Astrocyte (in vitro differentiated cells and primary cell): ENCODE results near the gene ARHGAP25. TPM values are rescaled to one million over a fixed set of nuclear protein-coding genes. Genes with fewer than 3 reads are reported as not detected.
A peak's percentile ranks its signal among the peaks of the same experiment; 100 is the strongest.

Source experiments
- DNase-seq: peaks from one replicate; pipeline ENCODE4 v3.0.0-alpha.2; 2010; ENCODE audit warnings: low read depth
- FAIRE-seq: peaks from 2 replicates; lab custom pipeline; 2011; peaks lifted over from hg19 to GRCh38; lab: Jason Lieb, UNC
- H2AFZ ChIP-seq: 2 replicates; pipeline ENCODE4 v1.6.0; 2012; ENCODE audit warnings: low read depth, low read length, inconsistent platforms
- H3K27ac ChIP-seq: 2 replicates; pipeline ENCODE4 v1.5.1; 2011; ENCODE audit warnings: low read depth, low read length, inconsistent platforms
- H3K27me3 ChIP-seq: 2 replicates; pipeline ENCODE4 v1.6.0; 2011; ENCODE audit warnings: low read length, inconsistent platforms; ENCODE audit not compliant: insufficient read depth
- H3K36me3 ChIP-seq: 2 replicates; pipeline ENCODE4 v1.5.1; 2011; ENCODE audit warnings: low read length, inconsistent platforms; ENCODE audit not compliant: insufficient read depth
- H3K4me1 ChIP-seq: 2 replicates; pipeline ENCODE4 v1.5.1; 2011; ENCODE audit warnings: low read length, inconsistent platforms; ENCODE audit not compliant: insufficient read depth
- H3K4me2 ChIP-seq: 2 replicates; pipeline ENCODE4 v1.6.0; 2012; ENCODE audit warnings: low read length, inconsistent platforms
- H3K4me3 ChIP-seq: 2 replicates; pipeline ENCODE4 v1.5.1; 2011; ENCODE audit warnings: low read depth, mild to moderate bottlenecking, low read length, inconsistent platforms; ENCODE audit not compliant: insufficient read depth
- H3K79me2 ChIP-seq: 2 replicates; pipeline ENCODE4 v1.6.0; 2012; ENCODE audit warnings: mild to moderate bottlenecking, low read length, inconsistent platforms; ENCODE audit not compliant: insufficient read depth
- H3K9ac ChIP-seq: 2 replicates; pipeline ENCODE4 v1.6.0; 2012; ENCODE audit warnings: mild to moderate bottlenecking, low read length, inconsistent platforms
- H3K9me3 ChIP-seq: 2 replicates; pipeline ENCODE4 v1.5.1; 2012; ENCODE audit warnings: low read depth, mild to moderate bottlenecking, low read length, inconsistent platforms; ENCODE audit not compliant: insufficient read depth
- H4K20me1 ChIP-seq: 2 replicates; pipeline ENCODE4 v1.6.0; 2012; ENCODE audit warnings: low read length, inconsistent platforms; ENCODE audit not compliant: insufficient read depth
- H3K27ac Mint-ChIP-seq: one replicate; pipeline ENCODE4 v1.8.0; 2021; ENCODE audit warnings: mild to moderate bottlenecking, mixed read lengths; ENCODE audit not compliant: unreplicated experiment
- H3K27me3 Mint-ChIP-seq: one replicate; pipeline ENCODE4 v1.8.0; 2021; ENCODE audit warnings: low read depth, mixed read lengths; ENCODE audit not compliant: unreplicated experiment
- H3K36me3 Mint-ChIP-seq: one replicate; pipeline ENCODE4 v1.8.0; 2021; ENCODE audit warnings: low read depth, mixed read lengths; ENCODE audit not compliant: unreplicated experiment
- H3K4me1 Mint-ChIP-seq: one replicate; pipeline ENCODE4 v1.8.0; 2021; ENCODE audit warnings: low read depth, mixed read lengths; ENCODE audit not compliant: unreplicated experiment
- H3K4me3 Mint-ChIP-seq: one replicate; pipeline ENCODE4 v1.8.0; 2021; ENCODE audit warnings: mild to moderate bottlenecking, moderate library complexity, mixed read lengths; ENCODE audit not compliant: unreplicated experiment
- H3K9me3 Mint-ChIP-seq: one replicate; pipeline ENCODE4 v1.8.0; 2021; ENCODE audit warnings: mild to moderate bottlenecking, mixed read lengths; ENCODE audit not compliant: unreplicated experiment
- CTCF ChIP-seq: IDR thresholded peaks from 2 replicates; pipeline ENCODE4 v1.5.1; 2011; ENCODE audit warnings: low read depth, mild to moderate bottlenecking, inconsistent platforms, low read length, moderate library complexity; ENCODE audit not compliant: insufficient read depth
- EZH2 ChIP-seq: IDR thresholded peaks from 2 replicates; pipeline ENCODE4 v1.6.1; 2012; ENCODE audit warnings: mild to moderate bottlenecking, low read length, inconsistent platforms; ENCODE audit not compliant: insufficient read depth
- total RNA-seq: library from RNA; stranded (reverse); gene quantifications from 2 replicates; pipeline ENCODE4 v1.2.1, GENCODE V29; 2021

ARHGAP25 gene
- total RNA-seq, 1 donor from 2014 or later, result 0.30 TPM

DNA sequence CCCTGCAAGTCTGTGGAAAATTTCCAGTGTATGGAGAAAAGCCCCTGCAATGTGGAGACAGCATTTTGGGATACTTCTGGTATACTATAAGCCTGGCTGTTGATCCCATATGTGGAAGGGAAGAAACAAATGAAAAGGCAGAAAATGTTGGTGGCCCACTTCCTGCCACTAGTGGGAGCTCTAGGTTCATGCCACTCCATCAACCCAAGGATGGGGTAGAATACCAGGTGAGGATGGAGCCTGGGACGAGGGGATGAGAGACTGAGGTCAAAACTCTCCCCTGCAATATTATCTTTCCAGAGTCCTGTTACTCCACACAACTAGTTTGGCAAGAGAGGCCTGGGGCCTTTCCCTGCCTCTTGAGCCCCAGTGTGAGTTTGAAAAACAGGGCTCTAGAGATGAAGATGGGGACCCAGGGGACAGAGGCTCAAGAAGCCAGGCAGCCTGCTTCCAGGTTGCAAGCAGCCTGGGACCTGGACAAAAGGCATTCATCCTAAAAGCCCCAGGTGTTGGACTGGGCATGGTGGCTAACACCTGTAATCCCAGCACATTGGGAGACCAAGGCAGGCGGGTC is 104.7 kb downstream of the ARHGAP25 start:
- H3K4me1 ChIP-seq, result peaks cover 6% of the 10 kb centered on the region
- no peaks in the 10 kb centered on the region for H4K20me1 ChIP-seq
- peaks cover 8% of the 10 kb centered on the region for H3K27me3 ChIP-seq
- no peak overlapping the region for H3K27ac Mint-ChIP-seq
- H3K4me1 Mint-ChIP-seq, result no peaks in the 10 kb centered on the region
- FAIRE-seq (no peak), DNase-seq (no peak)
- no peaks in the 10 kb centered on the region for H3K9me3 Mint-ChIP-seq
- H3K79me2 ChIP-seq, result no peaks in the 10 kb centered on the region
- H3K4me3 Mint-ChIP-seq, result no peak overlapping the region
- no peaks in the 10 kb centered on the region for H3K36me3 Mint-ChIP-seq
- no peaks in the 10 kb centered on the region for H3K36me3 ChIP-seq
- H3K27ac ChIP-seq, result no peak overlapping the region
- H3K9ac ChIP-seq, result no peak overlapping the region
- H3K9me3 ChIP-seq, result no peaks in the 10 kb centered on the region
- TF ChIP-seq CTCF (peak; percentile 50), EZH2 (no peak)
- H3K27me3 Mint-ChIP-seq, result no peaks in the 10 kb centered on the region
- no peak overlapping the region for H3K4me3 ChIP-seq
- no peak overlapping the region for H3K4me2 ChIP-seq
- H2AFZ ChIP-seq, result no peak overlapping the region

- H4K20me1 ChIP-seq, result no peaks in the 10 kb centered on the region
- no peaks in the 10 kb centered on the region for H3K79me2 ChIP-seq
- H3K4me1 ChIP-seq, result no peaks in the 10 kb centered on the region
- Mint-ChIP-seq H3K36me3 (no peaks in the 10 kb centered on the region), H3K4me1 (peaks cover 1% of the 10 kb centered on the region), H3K27ac (no peak overlapping the region), H3K4me3 (no peak overlapping the region), H3K27me3 (peaks cover 20% of the 10 kb centered on the region), H3K9me3 (no peaks in the 10 kb centered on the region)
- H3K27ac ChIP-seq, result no peak overlapping the region
- H3K9ac ChIP-seq, result no peak overlapping the region
- no peak overlapping the region for H3K4me2 ChIP-seq
- TF ChIP-seq EZH2 (no peak), CTCF (no peak)
- H3K9me3 ChIP-seq, result no peaks in the 10 kb centered on the region
- DNase-seq (no peak), FAIRE-seq (no peak)
- no peak overlapping the region for H2AFZ ChIP-seq
- H3K4me3 ChIP-seq, result no peak overlapping the region
- H3K36me3 ChIP-seq, result no peaks in the 10 kb centered on the region
- peaks cover 13% of the 10 kb centered on the region for H3K27me3 ChIP-seq
These were observed 110.4 kb downstream of the ARHGAP25 start for GRCh38 chr2:68845043-68845442.

DNA sequence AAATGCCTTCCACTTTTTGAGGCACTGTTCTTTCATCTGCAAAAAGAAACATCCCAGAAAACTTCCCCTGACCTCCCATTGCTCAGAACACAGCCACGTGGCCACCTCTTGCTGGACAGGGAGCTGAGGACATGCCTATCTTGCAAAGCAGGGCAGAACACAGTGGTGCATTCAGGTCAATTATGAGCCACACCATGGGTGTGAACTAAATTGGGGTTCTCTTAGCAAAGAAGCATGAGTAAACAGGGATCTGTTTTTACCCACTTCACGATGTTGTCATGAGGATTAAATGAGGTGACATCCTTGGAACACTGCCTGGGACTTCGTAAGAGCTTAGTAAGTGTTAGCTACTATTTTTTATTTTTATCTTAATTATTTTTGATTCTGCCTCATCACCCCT is 111.5 kb downstream of the ARHGAP25 start:
- Histone ChIP-seq H3K4me1 (no peaks in the 10 kb centered on the region), H3K4me3 (no peak overlapping the region), H3K79me2 (no peaks in the 10 kb centered on the region), H2AFZ (no peak overlapping the region), H3K9me3 (no peaks in the 10 kb centered on the region), H4K20me1 (no peaks in the 10 kb centered on the region), H3K27ac (no peak overlapping the region), H3K27me3 (peaks cover 13% of the 10 kb centered on the region), H3K36me3 (no peaks in the 10 kb centered on the region), H3K4me2 (no peak overlapping the region), H3K9ac (no peak overlapping the region)
- no peaks in the 10 kb centered on the region for H3K36me3 Mint-ChIP-seq
- TF ChIP-seq CTCF, result no peak
- TF ChIP-seq EZH2, result no peak
- FAIRE-seq (no peak), DNase-seq (no peak)
- H3K27me3 Mint-ChIP-seq, result peaks cover 20% of the 10 kb centered on the region
- H3K27ac Mint-ChIP-seq, result no peak overlapping the region
- H3K4me1 Mint-ChIP-seq, result peaks cover 8% of the 10 kb centered on the region
- no peaks in the 10 kb centered on the region for H3K9me3 Mint-ChIP-seq
- no peak overlapping the region for H3K4me3 Mint-ChIP-seq
